SK-N-SH treated with all-trans-retinoic acid at 6 μM for 48 hours (cell line): Measurements from ENCODE around the gene SLC13A1.

Experiments used
- ATAC-seq: fragments of 200-7000 bp; cut with Tn5 transposase; 3 replicates; pipeline ENCODE4 v1.9.1; 2020; ENCODE audit warnings: mild to moderate bottlenecking, moderate library complexity
- ARNTL ChIP-seq: fragments of 450-650 bp; formaldehyde crosslinking; IDR thresholded peaks from 2 replicates; pipeline ENCODE4 v1.5.0; 2020; ENCODE audit warnings: low read depth, mild to moderate bottlenecking, moderate library complexity, borderline replicate concordance
- BACH2 ChIP-seq: fragments of 250-450 bp; sonication (Bioruptor Pico); IDR thresholded peaks from 2 replicates; pipeline ENCODE4 v1.9.0; 2021; ENCODE audit warnings: mild to moderate bottlenecking, borderline replicate concordance
- CREB5 ChIP-seq: fragments of 250-450 bp; sonication (Bioruptor Pico); IDR thresholded peaks from 2 replicates; pipeline ENCODE4 v1.5.1; 2020; ENCODE audit warnings: low read depth, mild to moderate bottlenecking, moderate library complexity
- ESRRG ChIP-seq: fragments of 250-450 bp; sonication (Bioruptor Pico); IDR thresholded peaks from 2 replicates; pipeline ENCODE4 v1.6.1; 2021; ENCODE audit warnings: mild to moderate bottlenecking
- ISL1 ChIP-seq: fragments of 250-450 bp; sonication (Bioruptor Pico); IDR thresholded peaks from 2 replicates; pipeline ENCODE4 v2.1.2; 2022; ENCODE audit warnings: mild to moderate bottlenecking, moderate library complexity
- OSR1 ChIP-seq: fragments of 250-450 bp; sonication (Bioruptor Pico); IDR thresholded peaks from 2 replicates; pipeline ENCODE4 v1.8.0; 2022; ENCODE audit warnings: moderate library complexity, mild to moderate bottlenecking, inconsistent platforms
- POU6F1 ChIP-seq: fragments of 250-450 bp; sonication (Bioruptor Pico); IDR thresholded peaks from 2 replicates; pipeline ENCODE4 v1.8.0; 2021; ENCODE audit warnings: low read depth, mild to moderate bottlenecking, moderate library complexity, borderline replicate concordance
- PPARA ChIP-seq: fragments of 250-450 bp; sonication (Bioruptor Pico); IDR thresholded peaks from 2 replicates; pipeline ENCODE4 v1.5.0; 2020; ENCODE audit warnings: mild to moderate bottlenecking, borderline replicate concordance
- RARB ChIP-seq: fragments of 250-450 bp; sonication (Bioruptor Pico); IDR thresholded peaks from 2 replicates; pipeline ENCODE4 v1.8.0; 2021; ENCODE audit warnings: mild to moderate bottlenecking, moderate library complexity
- SNAI2 ChIP-seq: fragments of 250-450 bp; sonication (Bioruptor Pico); IDR thresholded peaks from 2 replicates; pipeline ENCODE4 v1.5.0; 2020; ENCODE audit warnings: mild to moderate bottlenecking, moderate library complexity
- TCF4 ChIP-seq: fragments of 250-450 bp; sonication (Bioruptor Pico); IDR thresholded peaks from 2 replicates; pipeline ENCODE4 v1.8.0; 2021; ENCODE audit warnings: mild to moderate bottlenecking, moderate library complexity, borderline replicate concordance
- TOX ChIP-seq: fragments of 250-450 bp; sonication (Bioruptor Pico); IDR thresholded peaks from 2 replicates; pipeline ENCODE4 v1.8.0; 2021; ENCODE audit warnings: mild to moderate bottlenecking, moderate library complexity, borderline replicate concordance
- TSHZ2 ChIP-seq: fragments of 250-450 bp; sonication (Bioruptor Pico); IDR thresholded peaks from 2 replicates; pipeline ENCODE4 v1.5.0; 2020; ENCODE audit warnings: mild to moderate bottlenecking, moderate library complexity
- ZFP3 ChIP-seq: fragments of 250-450 bp; sonication (Bioruptor Pico); IDR thresholded peaks from 2 replicates; pipeline ENCODE4 v1.5.0; 2020; ENCODE audit warnings: mild to moderate bottlenecking, moderate library complexity
- ZFP30 ChIP-seq: fragments of 450-650 bp; formaldehyde crosslinking; IDR thresholded peaks from 2 replicates; pipeline ENCODE4 v1.5.0; 2022; ENCODE audit warnings: mild to moderate bottlenecking, moderate library complexity
- ZNF565 ChIP-seq: fragments of 450-650 bp; formaldehyde crosslinking; conservative IDR thresholded peaks from 2 replicates; pipeline ENCODE4 v1.5.0; 2020; ENCODE audit warnings: low read depth, mild to moderate bottlenecking, moderate library complexity
- ZNF70 ChIP-seq: fragments of 450-650 bp; formaldehyde crosslinking; IDR thresholded peaks from 2 replicates; pipeline ENCODE4 v1.5.0; 2020; ENCODE audit warnings: mild to moderate bottlenecking, moderate library complexity
- ZNF8 ChIP-seq: fragments of 450-650 bp; formaldehyde crosslinking; IDR thresholded peaks from 2 replicates; pipeline ENCODE4 v1.5.0; 2020; ENCODE audit warnings: mild to moderate bottlenecking, moderate library complexity

SLC13A1 gene

GRCh38 chr7:123190109-123190831 lies 9.5 kb downstream of the SLC13A1 start:
- ATAC-seq, result no peak

GRCh38 chr7:123185756-123186155 lies 14.0 kb downstream of the SLC13A1 start:
- TF ChIP-seq ARNTL (CRISPR knock-in tag) (no peak), ZFP30 (CRISPR knock-in tag) (no peak), CREB5 (no peak), SNAI2 (CRISPR knock-in tag) (no peak), ESRRG (CRISPR knock-in tag) (no peak), PPARA (CRISPR knock-in tag) (no peak), ZNF8 (CRISPR knock-in tag) (no peak), TOX (CRISPR knock-in tag) (no peak), OSR1 (CRISPR knock-in tag) (no peak)
- ATAC-seq, result no peak

More at GRCh38 chr7:123190109-123190831, 9.5 kb downstream of the SLC13A1 start:
- TF ChIP-seq ISL1 (CRISPR knock-in tag) (no peak), ZNF8 (CRISPR knock-in tag) (no peak), SNAI2 (CRISPR knock-in tag) (no peak), ARNTL (CRISPR knock-in tag) (no peak), RARB (CRISPR knock-in tag) (no peak), ZNF565 (CRISPR knock-in tag) (no peak), TOX (CRISPR knock-in tag) (no peak), ZNF70 (CRISPR knock-in tag) (no peak), BACH2 (CRISPR knock-in tag) (no peak), ZFP30 (CRISPR knock-in tag) (no peak), CREB5 (no peak), TCF4 (CRISPR knock-in tag) (no peak)
- TF ChIP-seq, all 23 proteins: peak for 0

GRCh38 chr7:123184271-123184670 lies 15.5 kb downstream of the SLC13A1 start:
- no peak for ATAC-seq
- TF ChIP-seq ISL1 (CRISPR knock-in tag) (no peak), ZNF8 (CRISPR knock-in tag) (no peak), TSHZ2 (CRISPR knock-in tag) (no peak), ZFP30 (CRISPR knock-in tag) (no peak), ARNTL (CRISPR knock-in tag) (no peak), ZFP3 (CRISPR knock-in tag) (no peak), PPARA (CRISPR knock-in tag) (no peak), ZNF70 (CRISPR knock-in tag) (no peak)

GRCh38 chr7:123183431-123183830 lies 16.3 kb downstream of the SLC13A1 start:
- no peak for ATAC-seq
- TF ChIP-seq ZNF565 (CRISPR knock-in tag) (no peak), BACH2 (CRISPR knock-in tag) (no peak), POU6F1 (CRISPR knock-in tag) (no peak), ZNF8 (CRISPR knock-in tag) (no peak), RARB (CRISPR knock-in tag) (no peak), TCF4 (CRISPR knock-in tag) (no peak), ISL1 (CRISPR knock-in tag) (no peak)
